Activated CD8-positive, alpha-beta T cell treated with anti-CD3 and anti-CD28 coated beads for 36 hours (primary cell): ENCODE results near the gene MYO15B. TPM values are rescaled to one million over a fixed set of nuclear protein-coding genes. Genes with fewer than 3 reads are reported as not detected.

Experiments
- ATAC-seq: fragments of 200-7000 bp; cut with Tn5 transposase; one replicate; pipeline ENCODE4 v1.10.0; 2021; ENCODE audit warnings: mild to moderate bottlenecking, moderate library complexity
- CTCF ChIA-PET: fragments of 350-600 bp; sonication (Branson Sonifier 250); formaldehyde crosslinking; loops from one replicate; lab custom pipeline; 2021; ENCODE audit warnings: antibody characterized with exemption; lab: Charles Lee
- POLR2A ChIA-PET: fragments of 350-600 bp; sonication (Branson Sonifier 250); formaldehyde crosslinking; loops from one replicate; lab custom pipeline; 2021; ENCODE audit warnings: antibody characterized with exemption; lab: Charles Lee
- DNase-seq: peaks from one replicate; pipeline ENCODE4 v3.0.0-alpha.2; 2020
- H3K27ac Mint-ChIP-seq: one replicate; pipeline ENCODE4 v1.8.0; 2021; ENCODE audit warnings: mild to moderate bottlenecking, mixed read lengths
- H3K27me3 Mint-ChIP-seq: one replicate; pipeline ENCODE4 v1.8.0; 2021; ENCODE audit warnings: mixed read lengths
- H3K36me3 Mint-ChIP-seq: one replicate; pipeline ENCODE4 v1.8.0; 2021; ENCODE audit warnings: low read depth, mixed read lengths
- H3K4me1 Mint-ChIP-seq: one replicate; pipeline ENCODE4 v1.8.0; 2021; ENCODE audit warnings: low read depth, mixed read lengths
- H3K4me3 Mint-ChIP-seq: one replicate; pipeline ENCODE4 v1.8.0; 2021; ENCODE audit warnings: mild to moderate bottlenecking, moderate library complexity, mixed read lengths
- H3K9me3 Mint-ChIP-seq: one replicate; pipeline ENCODE4 v1.8.0; 2021; ENCODE audit warnings: mixed read lengths
- CTCF ChIP-seq: fragments of 200-600 bp; IDR thresholded peaks from one replicate; pipeline ENCODE4 v1.8.0; 2022; ENCODE audit warnings: antibody characterized with exemption, mild to moderate bottlenecking
- intact Hi-C: fragments of 100-400 bp; cut with micrococcal nuclease; formaldehyde crosslinking; loops from one replicate; pipeline ENCODE4 v1.10.0; 2022
- total RNA-seq, 2 experiments: library from RNA; stranded (reverse); gene quantifications; one replicate each; pipeline ENCODE4 v1.2.3, GENCODE V29; 2021

MYO15B gene
- total RNA-seq, 2 experiments from 2014 or later = 24.9 to 28.7 TPM

DNA sequence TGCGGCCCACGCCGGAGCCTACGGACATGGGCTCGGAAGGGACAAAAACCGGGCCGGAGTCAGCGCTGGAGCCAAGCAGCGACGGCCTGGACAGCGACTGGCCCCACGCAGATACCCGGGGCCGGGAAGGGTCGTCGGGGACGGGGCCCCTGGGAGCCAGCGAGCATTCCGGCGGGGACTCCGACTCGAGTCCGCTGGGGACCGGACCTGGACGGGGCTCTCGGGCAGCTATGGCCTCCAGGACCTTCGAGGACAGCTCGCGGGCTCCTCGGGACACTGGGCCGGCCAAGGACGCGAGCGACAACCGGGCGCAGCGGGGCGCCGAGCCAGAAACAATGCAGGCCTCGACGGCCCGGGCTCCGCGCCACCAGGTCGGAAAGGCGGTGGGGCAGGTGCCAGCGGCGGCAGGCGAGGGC, 1.0 kb downstream of the MYO15B start:
- no peak for DNase-seq
- peak; percentile 17 for ATAC-seq
- peaks cover 4% of the 10 kb centered on the region for H3K4me1 Mint-ChIP-seq
- H3K27me3 Mint-ChIP-seq = no peaks in the 10 kb centered on the region
- H3K4me3 Mint-ChIP-seq = peak overlapping the region; percentile 67
- no peaks in the 10 kb centered on the region for H3K36me3 Mint-ChIP-seq
- ChIA-PET CTCF (interaction anchor here (0.8 to 3.4 kb wide), 11 partner anchors 12 to 174 kb away, joined by 3 to 17 read pairs (median 4); partner anchors contain the start of genes SMIM5, TMEM94 and TSEN54), POLR2A (interaction anchor here (0.6 to 2.2 kb wide), 5 partner anchors 16 to 185 kb away, joined by 3 to 12 read pairs (median 3); partner anchors contain the start of genes GALK1 and TSEN54)
- H3K27ac Mint-ChIP-seq = peak overlapping the region; percentile 70
- TF ChIP-seq CTCF = no peak
- no peaks in the 10 kb centered on the region for H3K9me3 Mint-ChIP-seq
- intact Hi-C loops = loop anchor here (10.0 kb wide), 1 partner anchor 64 kb away; the partner anchor contains the start of gene LLGL2

DNA sequence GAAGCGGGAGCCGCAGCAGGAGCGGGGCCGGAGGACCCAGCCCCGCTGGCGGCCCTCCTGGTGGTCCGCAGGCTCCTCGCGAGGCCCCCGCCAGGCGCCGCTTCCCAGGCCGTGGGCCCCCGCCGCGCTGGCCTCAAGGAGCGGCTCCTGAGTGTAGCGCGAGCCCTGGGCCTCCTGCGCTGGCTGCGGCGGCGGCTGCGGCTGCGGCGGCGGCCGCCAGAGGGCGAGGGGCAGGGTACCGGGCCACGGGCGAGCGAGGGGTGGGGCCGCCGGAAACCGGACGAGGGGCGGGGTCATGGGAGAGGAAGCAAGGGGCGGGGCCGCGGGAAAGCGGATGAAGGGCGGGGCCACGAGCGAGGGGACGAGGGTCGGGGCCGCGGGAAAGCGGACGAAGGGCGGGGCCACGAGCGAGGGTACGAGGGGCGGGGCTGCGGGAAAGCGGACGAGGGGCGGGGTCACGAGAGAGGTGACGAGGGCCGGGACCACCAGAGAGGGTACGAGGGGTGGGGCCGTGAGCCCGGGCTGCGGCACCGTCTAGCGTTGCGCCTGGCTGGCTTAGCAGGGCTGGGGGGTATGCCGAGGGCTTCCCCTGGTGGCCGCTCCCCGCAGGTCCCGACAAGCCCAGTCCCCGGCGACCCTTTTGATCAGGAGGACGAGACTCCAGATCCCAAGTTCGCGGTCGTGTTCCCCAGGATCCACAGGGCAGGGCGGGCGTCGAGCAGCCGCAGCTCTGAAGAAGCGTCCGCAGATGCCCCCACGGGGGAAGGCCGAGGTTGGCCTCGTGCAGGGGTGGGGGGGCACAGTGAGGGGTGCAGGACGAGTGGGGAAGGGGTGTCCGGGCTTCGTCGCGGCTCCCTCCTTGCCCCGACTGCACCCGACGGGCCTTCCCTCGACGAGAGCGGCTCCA, 1.7 kb downstream of the MYO15B start:
- peak overlapping the region; percentile 49 for H3K27ac Mint-ChIP-seq

GRCh38 chr17:75589919-75590303, 2.3 kb downstream of the MYO15B start:
- intact Hi-C loops = loop anchor here (10.0 kb wide), 1 partner anchor 65 kb away; the partner anchor contains the start of gene LLGL2
- Mint-ChIP-seq H3K27me3 (no peaks in the 10 kb centered on the region), H3K9me3 (no peaks in the 10 kb centered on the region), H3K36me3 (no peaks in the 10 kb centered on the region), H3K4me3 (peak overlapping the region; percentile 28), H3K27ac (no peak overlapping the region), H3K4me1 (peaks cover 4% of the 10 kb centered on the region)
- DNase-seq (no peak), ATAC-seq (no peak)
- TF ChIP-seq CTCF = no peak
- POLR2A ChIA-PET = interaction anchor here (0.9 to 2.2 kb wide), 7 partner anchors 9 to 274 kb away, joined by 3 to 12 read pairs (median 3); partner anchors contain the start of genes RECQL5 and TSEN54
- CTCF ChIA-PET = interaction anchor here (0.7 to 3.0 kb wide), 8 partner anchors 9 to 163 kb away, joined by 3 to 19 read pairs (median 4); partner anchors contain the start of gene SMIM5

More for the DNA sequence above, 1.7 kb downstream of the MYO15B start:
- peak; percentile 43 for TF ChIP-seq CTCF
- CTCF ChIA-PET = interaction anchor here (0.9 to 3.4 kb wide), 13 partner anchors 12 to 175 kb away, joined by 3 to 19 read pairs (median 4); partner anchors contain the start of genes SMIM5, TMEM94 and TSEN54
- POLR2A ChIA-PET = interaction anchor here (0.5 to 2.2 kb wide), 10 partner anchors 10 to 338 kb away, joined by 3 to 12 read pairs (median 3); partner anchors contain the start of genes GALK1, RECQL5 and TSEN54
- DNase-seq (peak; percentile 98), ATAC-seq (peak; percentile 87)
- Mint-ChIP-seq H3K4me1 (peaks cover 4% of the 10 kb centered on the region), H3K27me3 (no peaks in the 10 kb centered on the region), H3K4me3 (peak overlapping the region; percentile 70), H3K36me3 (no peaks in the 10 kb centered on the region), H3K9me3 (no peaks in the 10 kb centered on the region)
- intact Hi-C loops = loop anchor here (10.0 kb wide), 1 partner anchor 64 kb away; the partner anchor contains the start of gene LLGL2

- Mint-ChIP-seq H3K27ac (no peak overlapping the region), H3K36me3 (no peaks in the 10 kb centered on the region), H3K9me3 (no peaks in the 10 kb centered on the region), H3K27me3 (no peaks in the 10 kb centered on the region), H3K4me3 (peak overlapping the region; percentile 28), H3K4me1 (peaks cover 4% of the 10 kb centered on the region)
- no peak for ATAC-seq
- DNase-seq = no peak
- TF ChIP-seq CTCF = no peak
- ChIA-PET CTCF (interaction anchor here (0.7 to 3.0 kb wide), 8 partner anchors 9 to 163 kb away, joined by 3 to 19 read pairs (median 4); partner anchors contain the start of gene SMIM5), POLR2A (interaction anchor here (0.9 to 2.2 kb wide), 7 partner anchors 9 to 274 kb away, joined by 3 to 12 read pairs (median 3); partner anchors contain the start of genes RECQL5 and TSEN54)
- intact Hi-C loops = no loop called here
Measured at GRCh38 chr17:75590314-75590761, 2.7 kb downstream of the MYO15B start.
